Heart right ventricle (tissue), 16 donors: Measurements from ENCODE around the gene GPX2. TPM values are rescaled to one million over a fixed set of nuclear protein-coding genes. Genes with fewer than 3 reads are reported as not detected.

Experiments
- ATAC-seq, 8 donors: fragments of 200-7000 bp; cut with Tn5 transposase; one replicate each; pipeline ENCODE4 v1.9.1; 2020; ENCODE audit warnings: mild to moderate bottlenecking in 8 of 8, moderate library complexity in 8 of 8, moderate number of reproducible peaks in 1 of 8
- DNase-seq, 2 donors: peaks; one replicate each; pipeline ENCODE4 v3.0.0-alpha.2; 2020
- H3K27ac ChIP-seq, 10 donors: fragments of 200-600 bp; sonication (generic) in 2 of 10; one replicate each; pipeline versions ENCODE4 v1.5.0 to v1.8.0; 2020 to 2022; ENCODE audit warnings: mild to moderate bottlenecking in 3 of 10
- H3K27me3 ChIP-seq, 7 donors: fragments of 200-600 bp; one replicate each; pipeline ENCODE4 v1.8.0; 2021 to 2022; ENCODE audit warnings: mild to moderate bottlenecking in 2 of 7
- H3K36me3 ChIP-seq, 9 donors: fragments of 200-600 bp; sonication (generic) in 1 of 9; one replicate each; pipeline versions ENCODE4 v1.5.0 to v1.8.0; 2020 to 2022; ENCODE audit warnings: mild to moderate bottlenecking in 2 of 9
- H3K4me1 ChIP-seq, 9 donors: fragments of 200-600 bp; sonication (generic) in 1 of 9; one replicate each; pipeline versions ENCODE4 v1.5.0 to v1.8.0; 2020 to 2022; ENCODE audit warnings: mild to moderate bottlenecking in 4 of 9
- H3K4me3 ChIP-seq, 10 donors: fragments of 200-600 bp; sonication (generic) in 2 of 10; one replicate each; pipeline versions ENCODE4 v1.5.0 to v1.8.0; 2020 to 2022; ENCODE audit warnings: mild to moderate bottlenecking in 7 of 10, moderate library complexity in 2 of 10
- H3K9me3 ChIP-seq, 11 donors: fragments of 200-600 bp in 10 of 11; sonication (generic) in 2 of 11; one replicate each; pipeline versions ENCODE4 v1.5.0 to v1.8.0; 2013 to 2022; ENCODE audit warnings: mild to moderate bottlenecking in 2 of 11, control low read depth in 1 of 11, moderate library complexity in 1 of 11
- CTCF ChIP-seq, 9 donors: fragments of 200-600 bp; sonication (generic) in 2 of 9; IDR thresholded peaks; one replicate each; pipeline versions ENCODE4 v1.5.0 to v1.8.0; 2021 to 2022; ENCODE audit warnings: antibody characterized with exemption in 9 of 9, mild to moderate bottlenecking in 5 of 9, moderate library complexity in 1 of 9
- WGBS, 2 donors: extraction: QIAGEN DNeasy Blood & Tissue Kit; methylation state at CpG; one replicate each; pipeline ENCODE4 v1.1.7; 2013; ENCODE audit warnings: inconsistent platforms in 1 of 2; 5-methylcytosine and 5-hydroxymethylcytosine counted together
- intact Hi-C, 10 donors: fragments of 100-400 bp; cut with DNase I; formaldehyde crosslinking; loops; one replicate each; pipeline versions ENCODE4 v1.11.1 to v1.14.2; 2022
- polyA plus RNA-seq, 2 donors: library from polyadenylated mRNA; stranded (reverse); fragments of 200-250 nt; gene quantifications; one replicate each; pipeline ENCODE4 v1.2.3, GENCODE V29; 2013
- total RNA-seq, 10 donors: library from RNA; stranded (reverse); fragmentation: NEBNext Ultra II Directional in 3 of 10; extraction: Animal tissue kit (Norgen Biotek cat#: 25700) in 3 of 10; gene quantifications; one replicate each; pipeline versions ENCODE4 v1.2.1 to v1.2.4, GENCODE V29; 2021 to 2023
- donor health status: Arrhythmogenic right ventricular cardiomyopathy.
- donor health status: ischemic (EF 13 %, LVEDD 7.1; RV severe dilation, severe dysfunction).
- donor health status: healthy with polysubstance abuse.
- donor health status: DM: no; HTN: yes; CAD: no.
- donor health status: DM: no; HTN: no; CAD: no.
- donor health status: ischemic (EF 25% LVEDD 6.9; RV normal size, moderate dysfunction).
- donor health status: ischemic (EF 25% LVEDD 5.7; RV mildly dilated, moderate dysfunction).
- donor health status: healthy.
- donor health status: DM: yes; HTN: yes; CAD: no.
- donor health status: Ischemic cardiomyopathy.
- donor health status: ischemic (EF 35%, LVEDD 5.7; RV mildly dilated, moderate dysfunction).
- donor health status: nonischemic (EF 11% LVEDD 7.7; RV severe dilation, severe dysfunction).
- donor health status: DM: yes; HTN: yes; CAD: no.
- donor health status: PGD.
- donor health status: ischemic (EF 29% LVEDD 5.4; RV normal size, mild dysfunction).
- donor health status: nonischemic (EF 23%, LVEDD 6.1; RV moderate dilation, normal function).

Gene GPX2
- total and polyA plus RNA-seq, 12 donors, result not detected

DNA sequence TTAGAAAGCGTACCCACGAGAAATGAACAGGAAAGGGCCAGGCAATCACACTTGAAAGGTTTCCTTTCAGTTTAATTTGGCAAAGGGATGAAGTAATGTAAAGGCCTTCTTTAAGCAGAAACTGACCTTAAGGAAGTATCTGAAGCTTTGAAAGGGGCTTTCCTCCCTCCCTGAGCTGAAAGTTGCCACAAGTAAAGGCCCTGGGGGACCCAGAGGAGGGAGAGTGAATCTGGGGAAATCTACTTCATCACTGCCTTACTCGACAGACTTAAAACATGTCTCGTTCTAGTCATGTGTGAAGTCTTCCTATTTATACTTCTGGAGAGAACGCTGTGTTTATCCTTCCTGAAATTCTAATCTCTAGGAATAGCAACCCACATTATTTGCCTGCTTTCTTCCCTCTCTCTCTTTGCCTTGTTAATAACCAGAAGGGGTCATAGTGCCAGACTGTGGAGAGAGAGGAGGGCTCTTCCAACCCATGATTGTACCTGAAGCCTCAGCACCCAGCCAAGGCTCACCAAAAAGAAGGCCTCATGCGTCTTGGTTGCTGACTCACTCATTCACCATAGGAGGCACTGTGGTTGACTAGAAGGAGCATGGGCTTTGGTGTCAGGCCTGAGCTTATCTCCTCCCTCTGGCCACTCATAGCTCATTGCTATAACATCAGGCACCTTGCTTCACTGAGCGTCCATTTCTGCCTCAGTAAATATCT is 10.2 kb upstream of the GPX2 start:
- Histone ChIP-seq H3K36me3 (peaks cover 0 to 38% (median 5%) of the 10 kb centered on the region in 9 donors), H3K9me3 (no peaks in the 10 kb centered on the region), H3K27me3 (no peaks in the 10 kb centered on the region), H3K27ac (peak overlapping the region in 4 of 10 donors; percentile 87 to 96 (median 90)), H3K4me1 (peaks cover 0 to 56% (median 23%) of the 10 kb centered on the region in 9 donors), H3K4me3 (no peak overlapping the region)
- DNase-seq (no peak), ATAC-seq (no peak)
- intact Hi-C loops, result no loop called here
- WGBS, 2 donors, result 71 to 72% methylated on average over 7 of the region's 7 CpGs
- no peak for TF ChIP-seq CTCF (IDR thresholded peaks at IDR 0.05)

GRCh38 chr14:64951724-64952123 is 9.2 kb upstream of the GPX2 start:
- intact Hi-C loops, result loop anchor here in 1 of 10 donors (2.0 kb wide), 1 partner anchor 33 kb away; no protein-coding TSS in a partner anchor
- DNase-seq (peak; percentile 23 to 37), ATAC-seq (peak; percentile 4 to 69 (median 48))
- H3K4me1 ChIP-seq, result peaks cover 0 to 56% (median 23%) of the 10 kb centered on the region in 9 donors
- H3K27ac ChIP-seq, result peak overlapping the region; percentile 47 to 96 (median 82)
- no peak overlapping the region for H3K4me3 ChIP-seq
- H3K9me3 ChIP-seq, result no peaks in the 10 kb centered on the region
- H3K36me3 ChIP-seq, result peaks cover 0 to 45% (median 5%) of the 10 kb centered on the region in 9 donors
- TF ChIP-seq CTCF (IDR thresholded peaks at IDR 0.05), result no peak
- no peaks in the 10 kb centered on the region for H3K27me3 ChIP-seq

DNA sequence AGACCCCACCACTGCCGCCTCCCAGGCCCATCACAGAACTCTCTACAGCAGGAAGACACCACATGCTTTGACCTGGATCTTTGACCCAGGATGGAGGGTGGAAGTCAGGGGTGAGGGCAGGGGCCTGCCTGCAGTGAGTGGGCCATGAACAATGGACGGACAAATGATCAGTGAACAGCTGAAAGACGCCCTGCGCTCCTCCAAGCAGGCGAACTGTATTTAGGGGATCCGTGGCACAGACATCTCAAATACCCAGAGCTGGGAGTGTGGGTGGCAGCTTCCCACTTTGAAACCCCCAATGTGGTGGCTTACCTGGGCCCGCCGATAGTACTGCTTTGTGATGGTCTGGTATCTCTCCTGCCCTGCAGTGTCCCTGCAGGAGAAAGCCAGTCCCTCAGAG is 8.7 kb upstream of the GPX2 start:
- Histone ChIP-seq H3K9me3 (no peaks in the 10 kb centered on the region), H3K36me3 (peaks cover 0 to 47% (median 5%) of the 10 kb centered on the region in 9 donors), H3K4me3 (no peak overlapping the region), H3K4me1 (peaks cover 0 to 56% (median 23%) of the 10 kb centered on the region in 9 donors), H3K27ac (peak overlapping the region; percentile 47 to 96 (median 82)), H3K27me3 (no peaks in the 10 kb centered on the region)
- no peak for TF ChIP-seq CTCF (IDR thresholded peaks at IDR 0.05)
- ATAC-seq (peak in 2 of 8 donors; percentile 1), DNase-seq (no peak)
- intact Hi-C loops, result loop anchor here in 1 of 10 donors (2.0 kb wide), 1 partner anchor 34 kb away; no protein-coding TSS in a partner anchor
- WGBS, 2 donors, result 92 to 96% methylated on average over 8 of the region's 8 CpGs

GRCh38 chr14:64950889-64951288 is 8.3 kb upstream of the GPX2 start:
- TF ChIP-seq CTCF (IDR thresholded peaks at IDR 0.05), result no peak
- Histone ChIP-seq H3K9me3 (no peaks in the 10 kb centered on the region), H3K36me3 (peaks cover 0 to 51% (median 5%) of the 10 kb centered on the region in 9 donors), H3K4me1 (peaks cover 0 to 56% (median 23%) of the 10 kb centered on the region in 9 donors), H3K27ac (peak overlapping the region; percentile 47 to 96 (median 82)), H3K27me3 (no peaks in the 10 kb centered on the region), H3K4me3 (peak overlapping the region in 9 of 10 donors; percentile 9 to 44 (median 28))
- ATAC-seq (peak; percentile 75 to 91 (median 84)), DNase-seq (peak; percentile 48 to 78)
- intact Hi-C loops, result loop anchor here in 1 of 10 donors (2.0 kb wide), 1 partner anchor 34 kb away; no protein-coding TSS in a partner anchor
- WGBS, 2 donors, result 55 to 73% methylated on average over 8 of the region's 8 CpGs
